GM12878 (cell line): ENCODE results near the gene BANP. TPM values are rescaled to one million over a fixed set of nuclear protein-coding genes. Genes with fewer than 3 reads are reported as not detected.

Experiments used
- CHD4 ChIP-seq: fragments of 200-600 bp; sonication (generic); IDR thresholded peaks from 2 replicates; pipeline ENCODE4 v1.6.1; 2016; ENCODE audit warnings: mild to moderate bottlenecking
- CREM ChIP-seq: IDR thresholded peaks from 2 replicates; pipeline ENCODE4 v1.6.1; 2014; ENCODE audit warnings: antibody characterized with exemption, low read depth
- ETV6 ChIP-seq, 2 experiments: fragments of 450-650 bp in 1 of 2; IDR thresholded peaks in 1 of 2; conservative IDR thresholded peaks in 1 of 2; 2 replicates each; pipeline ENCODE4 v1.6.1; 2014; ENCODE audit warnings: antibody characterized with exemption in 1 of 2, borderline replicate concordance in 1 of 2, low read depth in 1 of 2, mild to moderate bottlenecking in 1 of 2, moderate library complexity in 1 of 2
- HDAC6 ChIP-seq: fragments of 200-600 bp; sonication (generic); IDR thresholded peaks from one replicate; pipeline ENCODE4 v1.8.0; 2017; ENCODE audit warnings: antibody characterized with exemption; ENCODE audit not compliant: unreplicated experiment
- IKZF1 ChIP-seq: fragments of 450-650 bp; conservative IDR thresholded peaks from 2 replicates; pipeline ENCODE4 v1.6.1; 2017; ENCODE audit warnings: antibody characterized with exemption, mild to moderate bottlenecking
- KDM1A ChIP-seq: fragments of 200-600 bp; sonication (generic); IDR thresholded peaks from 2 replicates; pipeline ENCODE4 v1.6.1; 2016; ENCODE audit warnings: borderline replicate concordance
- MTA2 ChIP-seq: fragments of 450-650 bp; IDR thresholded peaks from 2 replicates; pipeline ENCODE4 v1.6.1; 2016; ENCODE audit warnings: low read depth, mild to moderate bottlenecking, moderate library complexity
- NFXL1 ChIP-seq: fragments of 450-650 bp; IDR thresholded peaks from 2 replicates; pipeline ENCODE4 v1.6.1; 2017; ENCODE audit warnings: antibody characterized with exemption, mild to moderate bottlenecking, borderline replicate concordance
- NFYA ChIP-seq: IDR thresholded peaks from 2 replicates; pipeline ENCODE4 v1.6.1; 2011; ENCODE audit warnings: low read depth, mild to moderate bottlenecking, low read length, improper control_type of control experiment, borderline replicate concordance
- POU2F2 ChIP-seq: IDR thresholded peaks from 3 replicates; pipeline ENCODE4 v1.6.1; 2011; ENCODE audit warnings: low read depth, mild to moderate bottlenecking, low read length, borderline replicate concordance
- RFX5 ChIP-seq: IDR thresholded peaks from 2 replicates; pipeline ENCODE4 v1.6.1; 2011; ENCODE audit warnings: low read depth, low read length, improper control_type of control experiment
- SIN3A ChIP-seq: IDR thresholded peaks from 2 replicates; pipeline ENCODE4 v1.6.1; 2012; ENCODE audit warnings: low read depth, low read length, improper control_type of control experiment
- SMAD1 ChIP-seq: fragments of 450-650 bp; IDR thresholded peaks from 2 replicates; pipeline ENCODE4 v1.6.1; 2018; ENCODE audit warnings: mild to moderate bottlenecking, low read depth; ENCODE audit not compliant: partially characterized antibody
- SPI1 ChIP-seq: IDR thresholded peaks from 2 replicates; pipeline ENCODE4 v1.6.1; 2011; ENCODE audit warnings: low read depth, mild to moderate bottlenecking, low read length, moderate library complexity, borderline replicate concordance; ENCODE audit not compliant: insufficient read depth
- SREBF1 ChIP-seq: IDR thresholded peaks from 2 replicates; pipeline ENCODE4 v1.6.1; 2012; ENCODE audit warnings: mild to moderate bottlenecking, low read length
- SREBF2 ChIP-seq: IDR thresholded peaks from 2 replicates; pipeline ENCODE4 v1.6.1; 2012; ENCODE audit warnings: mild to moderate bottlenecking, low read length
- TARDBP ChIP-seq: IDR thresholded peaks from 2 replicates; pipeline ENCODE4 v1.6.1; 2016; ENCODE audit warnings: borderline replicate concordance
- TCF7 ChIP-seq: IDR thresholded peaks from 2 replicates; pipeline ENCODE4 v1.6.1; 2014; ENCODE audit warnings: antibody characterized with exemption, borderline replicate concordance
- WRNIP1 ChIP-seq: IDR thresholded peaks from 2 replicates; pipeline ENCODE4 v1.6.1; 2011; ENCODE audit warnings: low read depth, low read length, improper control_type of control experiment, borderline replicate concordance
- ZNF384 ChIP-seq: IDR thresholded peaks from 2 replicates; pipeline ENCODE4 v1.6.1; 2012; ENCODE audit warnings: low read depth, mild to moderate bottlenecking, low read length, improper control_type of control experiment, borderline replicate concordance
- polyA plus RNA-seq, 11 experiments: library from polyadenylated mRNA; depleted of rRNA in 4 of 11; unstranded in 6 of 11; stranded (reverse) in 5 of 11; fragments of >200 nt; fragmentation: Nextera tagmentation in 4 of 11; fragmentation: Illumina TruSeq in 1 of 11; extraction: Ambion mirVana in 4 of 11; extraction: Trizol in 1 of 11; gene quantifications; 1 replicate in 1 of 11; 2 replicates in 10 of 11; pipeline versions ENCODE4 v1.2.1 to v1.2.3, GENCODE V29; 2011 to 2016; ENCODE audit warnings: inconsistent platforms in 2 of 11, missing spikeins in 2 of 11, low read depth in 1 of 11
- total RNA-seq, 4 experiments: library from RNA; depleted of rRNA in 3 of 4; stranded (reverse); fragments of >200 nt in 3 of 4; fragmentation: Illumina TruSeq in 1 of 4; extraction: Trizol in 1 of 4; gene quantifications; 2 replicates each; pipeline versions ENCODE4 v1.2.1 to v1.2.3, GENCODE V29; 2013 to 2021
- TF ChIP-seq, protein P1 (sequence below): IDR thresholded peaks from 2 replicates; pipeline ENCODE4 v1.6.1; 2011; ENCODE audit warnings: mild to moderate bottlenecking, low read depth, low read length, moderate library complexity; ENCODE audit not compliant: insufficient replicate concordance
- TF ChIP-seq, protein P2 (sequence below): IDR thresholded peaks from 2 replicates; pipeline ENCODE4 v1.6.1; 2012; ENCODE audit warnings: low read length, inconsistent platforms
- TF ChIP-seq, protein P3 (sequence below): fragments of 450-650 bp; IDR thresholded peaks from 2 replicates; pipeline ENCODE4 v1.6.1; 2016; ENCODE audit warnings: mild to moderate bottlenecking
- TF ChIP-seq, protein P4 (sequence below): fragments of 150-350 bp; IDR thresholded peaks from 2 replicates; pipeline ENCODE4 v1.6.1; 2016; ENCODE audit warnings: low read depth, low read length

The BANP gene
- total and polyA plus RNA-seq, 10 of the 15 experiments (the other 5 are each of a cell fraction or from before 2014, with no cell fraction given), result 3.9 to 21.9 (median 12.2) TPM

DNA sequence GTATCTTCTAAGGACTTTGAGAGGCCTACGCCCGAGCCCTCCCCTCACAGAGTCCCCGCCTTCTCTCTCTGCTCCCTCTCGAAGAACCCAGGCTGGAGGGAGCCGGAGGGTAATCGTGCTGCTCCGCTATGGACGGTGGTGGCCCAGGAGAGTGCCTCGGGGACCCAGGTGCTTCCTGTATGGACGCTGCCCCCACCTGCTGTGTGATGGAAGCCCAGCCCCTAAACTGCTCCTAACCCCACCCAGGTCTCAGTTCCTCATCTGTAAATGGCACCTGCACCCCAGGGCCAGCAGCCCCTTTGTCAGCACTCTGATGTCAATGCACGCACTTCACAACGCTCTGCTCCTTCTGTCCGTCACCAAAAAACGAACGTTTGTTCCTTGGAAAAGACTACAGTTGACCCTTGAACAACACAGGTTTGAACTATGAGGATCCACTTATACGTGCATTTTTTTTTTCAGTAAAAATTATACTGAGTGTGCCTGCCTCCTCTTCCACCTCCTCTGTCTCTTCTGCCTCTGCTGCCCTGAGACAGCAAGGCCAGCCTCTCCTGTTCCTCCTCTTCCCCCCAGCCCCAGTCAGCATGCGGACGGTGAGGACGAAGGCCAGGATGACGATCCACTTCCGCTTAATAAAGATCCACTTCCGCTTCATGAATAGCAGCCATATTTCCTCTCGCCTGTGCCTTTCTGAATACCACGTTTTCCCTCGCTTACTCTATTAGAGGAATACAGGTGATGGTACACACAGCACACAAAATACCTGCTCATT is 118.3 kb downstream of the BANP start (continued):
- no peak for TF ChIP-seq SMAD1
- no peak for TF ChIP-seq SREBF1
- no peak; the same call in 1 of the 2 replicates for TF ChIP-seq IKZF1
- no peak for TF ChIP-seq HDAC6
- TF ChIP-seq POU2F2, result no peak
- no peak for TF ChIP-seq SIN3A
- TF ChIP-seq, protein P1, sequence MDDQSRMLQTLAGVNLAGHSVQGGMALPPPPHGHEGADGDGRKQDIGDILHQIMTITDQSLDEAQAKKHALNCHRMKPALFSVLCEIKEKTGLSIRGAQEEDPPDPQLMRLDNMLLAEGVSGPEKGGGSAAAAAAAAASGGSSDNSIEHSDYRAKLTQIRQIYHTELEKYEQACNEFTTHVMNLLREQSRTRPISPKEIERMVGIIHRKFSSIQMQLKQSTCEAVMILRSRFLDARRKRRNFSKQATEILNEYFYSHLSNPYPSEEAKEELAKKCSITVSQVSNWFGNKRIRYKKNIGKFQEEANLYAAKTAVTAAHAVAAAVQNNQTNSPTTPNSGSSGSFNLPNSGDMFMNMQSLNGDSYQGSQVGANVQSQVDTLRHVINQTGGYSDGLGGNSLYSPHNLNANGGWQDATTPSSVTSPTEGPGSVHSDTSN, result no peak
- no peak for TF ChIP-seq ETV6 (conservative IDR thresholded peaks at IDR 0.05 in 1 of 2, IDR thresholded peaks at IDR 0.05 in 1 of 2; ENCODE audit: borderline replicate concordance in 1 of 2, low read depth in 1 of 2)
- TF ChIP-seq CHD4, result no peak
- TF ChIP-seq ZNF384, result 0 out of 2 replicates have a peak, but pooled peaks have one; percentile 12
- TF ChIP-seq SREBF2, result no peak
- TF ChIP-seq MTA2, result peak; percentile 69; the same call in 1 of the 2 replicates
- TF ChIP-seq, protein P2, sequence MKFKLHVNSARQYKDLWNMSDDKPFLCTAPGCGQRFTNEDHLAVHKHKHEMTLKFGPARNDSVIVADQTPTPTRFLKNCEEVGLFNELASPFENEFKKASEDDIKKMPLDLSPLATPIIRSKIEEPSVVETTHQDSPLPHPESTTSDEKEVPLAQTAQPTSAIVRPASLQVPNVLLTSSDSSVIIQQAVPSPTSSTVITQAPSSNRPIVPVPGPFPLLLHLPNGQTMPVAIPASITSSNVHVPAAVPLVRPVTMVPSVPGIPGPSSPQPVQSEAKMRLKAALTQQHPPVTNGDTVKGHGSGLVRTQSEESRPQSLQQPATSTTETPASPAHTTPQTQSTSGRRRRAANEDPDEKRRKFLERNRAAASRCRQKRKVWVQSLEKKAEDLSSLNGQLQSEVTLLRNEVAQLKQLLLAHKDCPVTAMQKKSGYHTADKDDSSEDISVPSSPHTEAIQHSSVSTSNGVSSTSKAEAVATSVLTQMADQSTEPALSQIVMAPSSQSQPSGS, result no peak
- TF ChIP-seq, protein P3, sequence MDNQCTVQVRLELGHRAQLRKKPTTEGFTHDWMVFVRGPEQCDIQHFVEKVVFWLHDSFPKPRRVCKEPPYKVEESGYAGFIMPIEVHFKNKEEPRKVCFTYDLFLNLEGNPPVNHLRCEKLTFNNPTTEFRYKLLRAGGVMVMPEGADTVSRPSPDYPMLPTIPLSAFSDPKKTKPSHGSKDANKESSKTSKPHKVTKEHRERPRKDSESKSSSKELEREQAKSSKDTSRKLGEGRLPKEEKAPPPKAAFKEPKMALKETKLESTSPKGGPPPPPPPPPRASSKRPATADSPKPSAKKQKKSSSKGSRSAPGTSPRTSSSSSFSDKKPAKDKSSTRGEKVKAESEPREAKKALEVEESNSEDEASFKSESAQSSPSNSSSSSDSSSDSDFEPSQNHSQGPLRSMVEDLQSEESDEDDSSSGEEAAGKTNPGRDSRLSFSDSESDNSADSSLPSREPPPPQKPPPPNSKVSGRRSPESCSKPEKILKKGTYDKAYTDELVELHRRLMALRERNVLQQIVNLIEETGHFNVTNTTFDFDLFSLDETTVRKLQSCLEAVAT, result no peak; the same call in 1 of the 2 replicates
- 0 out of 2 replicates have a peak, but pooled peaks have one; percentile 22 for TF ChIP-seq CREM
- TF ChIP-seq, protein P4, sequence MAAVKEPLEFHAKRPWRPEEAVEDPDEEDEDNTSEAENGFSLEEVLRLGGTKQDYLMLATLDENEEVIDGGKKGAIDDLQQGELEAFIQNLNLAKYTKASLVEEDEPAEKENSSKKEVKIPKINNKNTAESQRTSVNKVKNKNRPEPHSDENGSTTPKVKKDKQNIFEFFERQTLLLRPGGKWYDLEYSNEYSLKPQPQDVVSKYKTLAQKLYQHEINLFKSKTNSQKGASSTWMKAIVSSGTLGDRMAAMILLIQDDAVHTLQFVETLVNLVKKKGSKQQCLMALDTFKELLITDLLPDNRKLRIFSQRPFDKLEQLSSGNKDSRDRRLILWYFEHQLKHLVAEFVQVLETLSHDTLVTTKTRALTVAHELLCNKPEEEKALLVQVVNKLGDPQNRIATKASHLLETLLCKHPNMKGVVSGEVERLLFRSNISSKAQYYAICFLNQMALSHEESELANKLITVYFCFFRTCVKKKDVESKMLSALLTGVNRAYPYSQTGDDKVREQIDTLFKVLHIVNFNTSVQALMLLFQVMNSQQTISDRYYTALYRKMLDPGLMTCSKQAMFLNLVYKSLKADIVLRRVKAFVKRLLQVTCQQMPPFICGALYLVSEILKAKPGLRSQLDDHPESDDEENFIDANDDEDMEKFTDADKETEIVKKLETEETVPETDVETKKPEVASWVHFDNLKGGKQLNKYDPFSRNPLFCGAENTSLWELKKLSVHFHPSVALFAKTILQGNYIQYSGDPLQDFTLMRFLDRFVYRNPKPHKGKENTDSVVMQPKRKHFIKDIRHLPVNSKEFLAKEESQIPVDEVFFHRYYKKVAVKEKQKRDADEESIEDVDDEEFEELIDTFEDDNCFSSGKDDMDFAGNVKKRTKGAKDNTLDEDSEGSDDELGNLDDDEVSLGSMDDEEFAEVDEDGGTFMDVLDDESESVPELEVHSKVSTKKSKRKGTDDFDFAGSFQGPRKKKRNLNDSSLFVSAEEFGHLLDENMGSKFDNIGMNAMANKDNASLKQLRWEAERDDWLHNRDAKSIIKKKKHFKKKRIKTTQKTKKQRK, result no peak
- TF ChIP-seq KDM1A, result no peak
- TF ChIP-seq RFX5, result no peak
- TF ChIP-seq NFXL1, result no peak
- no peak for TF ChIP-seq NFYA
- no peak for TF ChIP-seq TCF7
- TF ChIP-seq SPI1, result peak; percentile 95
- no peak for TF ChIP-seq TARDBP
- no peak for TF ChIP-seq WRNIP1
